Gastrocnemius medialis (tissue), 4 donors: ENCODE results near the gene RASAL3. TPM values are rescaled to one million over a fixed set of nuclear protein-coding genes. Genes with fewer than 3 reads are reported as not detected.

Experiments
- ATAC-seq, 2 donors: fragments of 150-250 bp; one replicate each; pipeline ENCODE4 v1.9.1; 2016
- DNase-seq, 2 donors: peaks; one replicate each; pipeline ENCODE4 v3.0.0-alpha.2; 2019
- H3K27ac ChIP-seq, 4 donors: fragments of 200-600 bp; sonication (generic); 1 replicate in 1 of 4; 2 replicates in 3 of 4; pipeline ENCODE4 v1.5.1; 2016 to 2018; ENCODE audit warnings: mild to moderate bottlenecking in 2 of 4, moderate library complexity in 1 of 4
- H3K27me3 ChIP-seq, 3 donors: fragments of 200-600 bp; sonication (generic) in 2 of 3; 1 replicate in 1 of 3; 2 replicates in 2 of 3; pipeline versions ENCODE4 v1.5.1 to v1.6.0; 2016 to 2019; ENCODE audit warnings: mild to moderate bottlenecking in 1 of 3, moderate library complexity in 1 of 3
- H3K36me3 ChIP-seq, 2 donors: fragments of 200-600 bp; sonication (generic) in 1 of 2; one replicate each; pipeline ENCODE4 v1.5.1; 2017 to 2018
- H3K4me1 ChIP-seq, 2 donors: fragments of 200-600 bp; sonication (generic) in 1 of 2; one replicate each; pipeline ENCODE4 v1.5.1; 2016 to 2017; ENCODE audit warnings: mild to moderate bottlenecking in 2 of 2
- H3K4me3 ChIP-seq, 4 donors: fragments of 200-600 bp; sonication (generic) in 3 of 4; 1 replicate in 1 of 4; 2 replicates in 3 of 4; pipeline ENCODE4 v1.5.1; 2016 to 2019; ENCODE audit warnings: mild to moderate bottlenecking in 2 of 4
- H3K9me3 ChIP-seq, 3 donors: fragments of 200-600 bp; sonication (generic) in 2 of 3; 1 replicate in 1 of 3; 2 replicates in 2 of 3; pipeline ENCODE4 v1.5.1; 2016 to 2019
- POLR2A ChIP-seq, 2 donors: fragments of 450-650 bp; IDR thresholded peaks; one replicate each; pipeline ENCODE4 v1.6.1; 2017; ENCODE audit warnings: antibody characterized with exemption in 2 of 2, mild to moderate bottlenecking in 2 of 2, moderate library complexity in 2 of 2
- in situ Hi-C, 4 donors: fragments of 200-750 bp; cut with MboI; loops; one replicate each; pipeline versions ENCODE4 v1.15.0 to v1.8.0; 2017; ENCODE audit warnings: low sequenced_read_pairs in 4 of 4
- intact Hi-C: fragments of 100-400 bp; cut with DNase I; formaldehyde crosslinking; loops from one replicate; pipeline ENCODE4 v1.15.1; 2023; ENCODE audit warnings: low total_unique reads
- total RNA-seq, 4 donors: library from RNA; depleted of rRNA; stranded (reverse); fragments of >200 nt; gene quantifications; one replicate each; pipeline versions ENCODE4 v1.1.0 to v1.2.3, GENCODE V29; 2016
- TF ChIP-seq, protein P1 (sequence below), 5 experiments: fragments of 450-650 bp in 3 of 5; fragments of 200-600 bp in 2 of 5; sonication (generic) in 2 of 5; IDR thresholded peaks in 4 of 5; conservative IDR thresholded peaks in 1 of 5; 1 replicate in 4 of 5; 2 replicates in 1 of 5; pipeline ENCODE4 v1.5.1; 2016 to 2019; ENCODE audit warnings: antibody characterized with exemption in 5 of 5, mild to moderate bottlenecking in 3 of 5, moderate library complexity in 3 of 5

RASAL3 gene
- total RNA-seq, 4 donors from 2014 or later, result 0.36 to 1.6 (median 0.38) TPM; not detected in 1

DNA sequence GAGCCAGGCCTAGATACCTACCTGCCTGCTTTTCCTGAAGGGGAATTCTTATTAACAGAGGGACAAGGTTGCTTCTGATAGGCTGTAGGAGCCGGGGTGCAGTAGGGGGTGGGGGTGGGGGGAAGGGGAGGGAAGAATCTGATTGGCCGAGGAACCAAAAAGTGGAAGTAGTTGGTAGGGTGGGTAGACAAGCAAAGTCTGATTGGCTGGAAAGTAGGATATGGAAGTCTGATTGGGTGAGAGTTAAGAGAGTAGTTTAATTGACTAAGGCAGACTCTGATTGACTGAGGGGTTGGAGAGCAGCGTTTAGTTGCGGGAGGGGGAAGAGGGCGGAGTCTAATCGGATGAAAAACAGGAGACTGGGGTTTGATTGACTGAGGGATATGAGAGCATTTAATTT lies 34.6 kb upstream of the RASAL3 start:
- H3K27ac ChIP-seq, result no peak overlapping the region
- in situ Hi-C loops (no loop called here), intact Hi-C loops (no loop called here)
- DNase-seq (no peak), ATAC-seq (no peak)
- H3K9me3 ChIP-seq, result no peaks in the 10 kb centered on the region
- peaks cover 3 to 6% of the 10 kb centered on the region in 2 donors for H3K4me1 ChIP-seq
- H3K27me3 ChIP-seq, result peaks cover 0 to 5% (median 0%) of the 10 kb centered on the region in 3 donors
- no peaks in the 10 kb centered on the region for H3K36me3 ChIP-seq
- H3K4me3 ChIP-seq, result no peak overlapping the region
- TF ChIP-seq, protein P1, sequence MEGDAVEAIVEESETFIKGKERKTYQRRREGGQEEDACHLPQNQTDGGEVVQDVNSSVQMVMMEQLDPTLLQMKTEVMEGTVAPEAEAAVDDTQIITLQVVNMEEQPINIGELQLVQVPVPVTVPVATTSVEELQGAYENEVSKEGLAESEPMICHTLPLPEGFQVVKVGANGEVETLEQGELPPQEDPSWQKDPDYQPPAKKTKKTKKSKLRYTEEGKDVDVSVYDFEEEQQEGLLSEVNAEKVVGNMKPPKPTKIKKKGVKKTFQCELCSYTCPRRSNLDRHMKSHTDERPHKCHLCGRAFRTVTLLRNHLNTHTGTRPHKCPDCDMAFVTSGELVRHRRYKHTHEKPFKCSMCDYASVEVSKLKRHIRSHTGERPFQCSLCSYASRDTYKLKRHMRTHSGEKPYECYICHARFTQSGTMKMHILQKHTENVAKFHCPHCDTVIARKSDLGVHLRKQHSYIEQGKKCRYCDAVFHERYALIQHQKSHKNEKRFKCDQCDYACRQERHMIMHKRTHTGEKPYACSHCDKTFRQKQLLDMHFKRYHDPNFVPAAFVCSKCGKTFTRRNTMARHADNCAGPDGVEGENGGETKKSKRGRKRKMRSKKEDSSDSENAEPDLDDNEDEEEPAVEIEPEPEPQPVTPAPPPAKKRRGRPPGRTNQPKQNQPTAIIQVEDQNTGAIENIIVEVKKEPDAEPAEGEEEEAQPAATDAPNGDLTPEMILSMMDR (IDR thresholded peaks at IDR 0.05 in 4 of 5, conservative IDR thresholded peaks at IDR 0.05 in 1 of 5), result no peak
- TF ChIP-seq POLR2A (IDR thresholded peaks at IDR 0.05), result no peak

DNA sequence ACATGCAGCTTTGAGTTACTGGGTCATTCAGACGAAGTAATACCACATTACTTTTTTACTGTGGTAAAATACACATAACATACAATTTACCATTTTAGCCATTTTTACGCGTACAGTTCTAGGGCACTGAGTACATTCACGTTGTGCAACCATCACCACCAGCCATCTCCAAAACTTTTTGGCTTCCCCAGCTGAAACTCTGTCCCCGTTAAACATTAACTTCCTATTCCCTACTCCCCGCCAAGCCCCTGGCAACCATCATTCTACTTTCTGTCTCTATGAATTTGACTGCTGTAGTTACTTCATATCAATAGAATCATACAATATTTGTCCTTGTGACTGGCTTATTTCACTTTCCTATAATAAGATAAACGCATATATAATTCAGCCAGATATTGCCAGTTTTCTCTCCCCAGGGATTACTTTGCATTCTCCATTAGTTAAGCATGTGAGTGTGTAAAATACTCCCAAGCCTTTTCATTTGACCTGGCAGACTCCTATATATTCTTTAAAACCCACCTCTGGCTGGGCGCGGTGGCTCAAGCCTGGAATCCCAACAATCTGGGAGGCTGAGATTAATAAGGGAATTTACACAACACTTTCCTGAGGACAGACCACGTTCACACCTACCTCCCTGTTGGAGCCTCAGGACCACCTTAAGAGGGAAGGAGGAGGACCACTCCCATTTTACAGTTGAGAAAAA lies 34.0 kb upstream of the RASAL3 start:
- Histone ChIP-seq H3K36me3 (no peaks in the 10 kb centered on the region), H3K27me3 (peaks cover 0 to 2% (median 0%) of the 10 kb centered on the region in 3 donors), H3K4me1 (peaks cover 3 to 6% of the 10 kb centered on the region in 2 donors), H3K9me3 (no peaks in the 10 kb centered on the region), H3K27ac (no peak overlapping the region), H3K4me3 (no peak overlapping the region)
- in situ Hi-C loops, result no loop called here
- DNase-seq, result peak in 1 of 2 donors; percentile 28
- no peak for ATAC-seq
- intact Hi-C loops, result no loop called here
- TF ChIP-seq, protein P1 (IDR thresholded peaks at IDR 0.05 in 4 of 5, conservative IDR thresholded peaks at IDR 0.05 in 1 of 5), result no peak
- no peak for TF ChIP-seq POLR2A (IDR thresholded peaks at IDR 0.05)

DNA sequence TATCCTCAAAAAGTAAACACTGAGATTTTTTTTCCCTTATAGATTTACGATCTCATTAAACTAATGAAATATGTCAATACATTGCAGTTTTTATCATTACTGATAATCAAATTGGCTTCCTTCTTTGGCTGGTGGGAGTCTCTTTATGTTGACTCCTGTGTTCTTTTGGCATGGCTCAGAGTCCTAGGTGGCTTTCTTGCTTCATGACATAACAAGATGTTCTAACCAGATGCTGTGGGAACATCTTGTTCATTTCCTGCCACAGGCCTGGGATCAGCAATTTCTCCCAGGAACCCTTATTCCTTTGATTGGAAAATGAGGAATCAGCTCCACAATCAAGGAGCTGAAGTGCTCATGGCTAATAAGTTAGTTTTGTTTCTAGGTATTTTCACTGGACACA lies 30.8 kb upstream of the RASAL3 start:
- peak; percentile 24 to 44 for DNase-seq
- H3K4me1 ChIP-seq, result peaks cover 3 to 6% of the 10 kb centered on the region in 2 donors
- no peak for TF ChIP-seq POLR2A (IDR thresholded peaks at IDR 0.05)
- TF ChIP-seq, protein P1 (IDR thresholded peaks at IDR 0.05 in 4 of 5, conservative IDR thresholded peaks at IDR 0.05 in 1 of 5), result no peak
- intact Hi-C loops, result no loop called here
- H3K36me3 ChIP-seq, result no peaks in the 10 kb centered on the region
- no peaks in the 10 kb centered on the region for H3K9me3 ChIP-seq
- H3K27ac ChIP-seq, result peak overlapping the region; percentile 62 to 76 (median 66)
- H3K27me3 ChIP-seq, result no peaks in the 10 kb centered on the region
- H3K4me3 ChIP-seq, result no peak overlapping the region
- in situ Hi-C loops, result no loop called here
- ATAC-seq, result peak; percentile 70 to 92

DNA sequence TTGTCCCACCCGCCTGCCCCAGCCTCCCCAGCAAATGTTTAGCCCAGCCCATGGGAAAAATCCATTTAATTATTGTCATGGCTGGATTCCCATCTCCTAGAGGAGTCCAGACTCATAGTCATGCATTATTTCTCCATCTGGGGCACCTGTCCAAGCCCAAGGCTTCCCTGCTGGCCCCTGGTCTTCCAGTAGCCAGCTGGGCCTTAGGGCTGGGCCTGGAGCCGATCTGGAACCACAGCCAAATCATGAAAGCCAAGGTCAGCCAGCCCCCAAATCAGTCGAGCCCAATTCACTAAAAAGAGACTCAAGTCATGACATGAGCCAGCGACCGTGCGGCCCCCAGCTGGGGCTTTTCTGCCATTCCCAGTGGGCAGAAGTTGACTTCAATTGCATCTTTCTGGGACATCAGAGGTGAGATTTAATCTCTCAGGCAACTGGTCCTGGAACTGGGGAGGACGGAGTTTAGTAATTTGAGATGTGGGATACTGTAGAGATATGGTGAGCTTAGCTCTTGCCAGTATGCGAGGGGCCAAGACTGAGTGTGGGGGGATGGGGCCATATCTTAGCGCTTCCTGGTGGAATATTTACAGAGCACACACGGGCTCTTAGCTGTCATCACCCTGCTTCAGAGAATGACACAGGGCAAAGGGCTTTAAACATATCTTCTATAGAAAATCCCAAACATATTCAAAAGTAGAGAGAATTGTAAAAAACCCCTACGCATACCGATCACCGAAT lies 24.3 kb upstream of the RASAL3 start:
- H3K9me3 ChIP-seq, result no peaks in the 10 kb centered on the region
- in situ Hi-C loops, result no loop called here
- H3K4me1 ChIP-seq, result no peaks in the 10 kb centered on the region
- H3K27ac ChIP-seq, result peak overlapping the region in 1 of 4 donors; percentile 42
- peak; percentile 56 to 77 for ATAC-seq
- TF ChIP-seq, protein P1 (IDR thresholded peaks at IDR 0.05 in 4 of 5, conservative IDR thresholded peaks at IDR 0.05 in 1 of 5), result no peak
- TF ChIP-seq POLR2A (IDR thresholded peaks at IDR 0.05), result no peak
- no peaks in the 10 kb centered on the region for H3K27me3 ChIP-seq
- peak; percentile 47 to 58 for DNase-seq
- no peaks in the 10 kb centered on the region for H3K36me3 ChIP-seq
- intact Hi-C loops, result no loop called here
- H3K4me3 ChIP-seq, result no peak overlapping the region
